ENCODE results near the gene RAB7B.

GRCh38 chr1:205988585-205988995 lies 14.6 kb downstream of the RAB7B start:
- TF ChIP-seq ZNF274 (IDR thresholded peaks at IDR 0.05; ENCODE audit: low read depth, low read length) (no peak), POLR2A (IDR thresholded peaks at IDR 0.05; ENCODE audit: borderline replicate concordance, extremely low read depth, insufficient read depth, insufficient read length) (no peak), POLR2AphosphoS5 (IDR thresholded peaks at IDR 0.05; ENCODE audit: low read depth, low read length) (no peak), EGR1 (IDR thresholded peaks at IDR 0.05; ENCODE audit: low read depth) (no peak), CTCF (IDR thresholded peaks at IDR 0.05 in 2 of 3, conservative IDR thresholded peaks at IDR 0.05 in 1 of 3; ENCODE audit: borderline replicate concordance in 1 of 3, insufficient read depth in 1 of 3, low read depth in 2 of 3, low read length in 2 of 3) (no peak)
